ENCODE measurements around the gene OSBPL2. TPM values are rescaled to one million over a fixed set of nuclear protein-coding genes. Genes with fewer than 3 reads are reported as not detected.
A peak's percentile ranks its signal among the peaks of the same experiment; 100 is the strongest.

OSBPL2 gene
- total RNA-seq, 1 experiment from 2014 or later: 41.4 TPM

DNA sequence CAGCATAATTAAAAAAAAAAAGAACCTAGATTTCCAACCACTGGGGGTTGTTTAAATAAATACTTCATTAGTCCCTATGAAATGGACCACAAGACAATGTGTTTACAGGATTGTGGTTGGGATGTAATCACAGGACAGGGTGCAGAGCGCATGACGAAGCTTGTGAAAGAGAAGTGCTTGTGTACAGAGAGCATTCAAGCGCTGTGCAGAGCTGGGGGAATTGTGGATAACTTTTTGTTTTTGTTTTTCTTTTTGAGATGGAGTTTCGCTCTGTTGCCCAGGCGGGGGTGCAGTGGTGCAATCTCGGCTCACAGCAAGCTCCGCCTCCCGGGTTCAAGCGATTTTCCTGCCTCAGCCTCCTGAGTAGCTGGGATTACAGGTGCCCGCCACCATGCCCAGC is 106.5 kb downstream of the OSBPL2 start:
- H3K27me3 ChIP-seq (ENCODE audit: control insufficient read depth, insufficient read depth, low read length): no peaks in the 10 kb centered on the region
- TF ChIP-seq, protein P1, sequence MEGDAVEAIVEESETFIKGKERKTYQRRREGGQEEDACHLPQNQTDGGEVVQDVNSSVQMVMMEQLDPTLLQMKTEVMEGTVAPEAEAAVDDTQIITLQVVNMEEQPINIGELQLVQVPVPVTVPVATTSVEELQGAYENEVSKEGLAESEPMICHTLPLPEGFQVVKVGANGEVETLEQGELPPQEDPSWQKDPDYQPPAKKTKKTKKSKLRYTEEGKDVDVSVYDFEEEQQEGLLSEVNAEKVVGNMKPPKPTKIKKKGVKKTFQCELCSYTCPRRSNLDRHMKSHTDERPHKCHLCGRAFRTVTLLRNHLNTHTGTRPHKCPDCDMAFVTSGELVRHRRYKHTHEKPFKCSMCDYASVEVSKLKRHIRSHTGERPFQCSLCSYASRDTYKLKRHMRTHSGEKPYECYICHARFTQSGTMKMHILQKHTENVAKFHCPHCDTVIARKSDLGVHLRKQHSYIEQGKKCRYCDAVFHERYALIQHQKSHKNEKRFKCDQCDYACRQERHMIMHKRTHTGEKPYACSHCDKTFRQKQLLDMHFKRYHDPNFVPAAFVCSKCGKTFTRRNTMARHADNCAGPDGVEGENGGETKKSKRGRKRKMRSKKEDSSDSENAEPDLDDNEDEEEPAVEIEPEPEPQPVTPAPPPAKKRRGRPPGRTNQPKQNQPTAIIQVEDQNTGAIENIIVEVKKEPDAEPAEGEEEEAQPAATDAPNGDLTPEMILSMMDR (IDR thresholded peaks at IDR 0.05): no peak
- TF ChIP-seq TCF7L2 (IDR thresholded peaks at IDR 0.05; ENCODE audit: low read depth, low read length): no peak
- TF ChIP-seq, protein P2, sequence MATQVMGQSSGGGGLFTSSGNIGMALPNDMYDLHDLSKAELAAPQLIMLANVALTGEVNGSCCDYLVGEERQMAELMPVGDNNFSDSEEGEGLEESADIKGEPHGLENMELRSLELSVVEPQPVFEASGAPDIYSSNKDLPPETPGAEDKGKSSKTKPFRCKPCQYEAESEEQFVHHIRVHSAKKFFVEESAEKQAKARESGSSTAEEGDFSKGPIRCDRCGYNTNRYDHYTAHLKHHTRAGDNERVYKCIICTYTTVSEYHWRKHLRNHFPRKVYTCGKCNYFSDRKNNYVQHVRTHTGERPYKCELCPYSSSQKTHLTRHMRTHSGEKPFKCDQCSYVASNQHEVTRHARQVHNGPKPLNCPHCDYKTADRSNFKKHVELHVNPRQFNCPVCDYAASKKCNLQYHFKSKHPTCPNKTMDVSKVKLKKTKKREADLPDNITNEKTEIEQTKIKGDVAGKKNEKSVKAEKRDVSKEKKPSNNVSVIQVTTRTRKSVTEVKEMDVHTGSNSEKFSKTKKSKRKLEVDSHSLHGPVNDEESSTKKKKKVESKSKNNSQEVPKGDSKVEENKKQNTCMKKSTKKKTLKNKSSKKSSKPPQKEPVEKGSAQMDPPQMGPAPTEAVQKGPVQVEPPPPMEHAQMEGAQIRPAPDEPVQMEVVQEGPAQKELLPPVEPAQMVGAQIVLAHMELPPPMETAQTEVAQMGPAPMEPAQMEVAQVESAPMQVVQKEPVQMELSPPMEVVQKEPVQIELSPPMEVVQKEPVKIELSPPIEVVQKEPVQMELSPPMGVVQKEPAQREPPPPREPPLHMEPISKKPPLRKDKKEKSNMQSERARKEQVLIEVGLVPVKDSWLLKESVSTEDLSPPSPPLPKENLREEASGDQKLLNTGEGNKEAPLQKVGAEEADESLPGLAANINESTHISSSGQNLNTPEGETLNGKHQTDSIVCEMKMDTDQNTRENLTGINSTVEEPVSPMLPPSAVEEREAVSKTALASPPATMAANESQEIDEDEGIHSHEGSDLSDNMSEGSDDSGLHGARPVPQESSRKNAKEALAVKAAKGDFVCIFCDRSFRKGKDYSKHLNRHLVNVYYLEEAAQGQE (IDR thresholded peaks at IDR 0.05; ENCODE audit: insufficient read depth in 1 of 2, low read depth in 2 of 2, low read length in 1 of 2): no peak
- TF ChIP-seq POLR2AphosphoS5 (IDR thresholded peaks at IDR 0.05; ENCODE audit: low read depth, low read length): no peak
- no peak for TF ChIP-seq SIN3A (IDR thresholded peaks at IDR 0.05; ENCODE audit: borderline replicate concordance, insufficient read depth, low read depth, low read length)
- in situ Hi-C loops (cut with HindIII; ENCODE audit: low pct_unique_long_range_greater_than_20kb, low sequenced_read_pairs): no loop called here
- ATAC-seq (no peak), DNase-seq (ENCODE audit: low read depth, low spot score) (no peak)
- POLR2A ChIA-PET: no interaction called here
- peaks cover under 1% of the 10 kb centered on the region; the same call in 1 of the 2 replicates for H3K4me1 ChIP-seq (ENCODE audit: control insufficient read depth, insufficient read depth, low read length)
- H3K36me3 ChIP-seq (ENCODE audit: control insufficient read depth, insufficient read depth, low read length): peaks cover 27% of the 10 kb centered on the region
- H3K27ac ChIP-seq (ENCODE audit: low read length): no peak overlapping the region
- BruUV-seq (replicated peaks): no TSS peak
- CTCF ChIA-PET: no interaction called here
- intact Hi-C loops (cut with micrococcal nuclease; ENCODE audit: unreplicated experiment): loop anchor here (5.0 kb wide), 1 partner anchor 38 kb away; no protein-coding TSS in a partner anchor
- H3K4me3 ChIP-seq (ENCODE audit: low read depth in 2 of 2, low read length in 2 of 2): no peak overlapping the region
- H3K9me3 ChIP-seq (ENCODE audit: control insufficient read depth, insufficient read depth, low read depth, low read length): no peaks in the 10 kb centered on the region; the same call in 1 of the 2 replicates

Small RNA genes within 50 kb of the gene (microRNA-seq; reads per million reads assigned to microRNA genes)
- gene MIR4758 (ENCODE audit: unreplicated experiment): 9.2 reads per million, percentile 28 among the genes with 10 or more reads in this experiment

Other genes with a start within 250 kb of the OSBPL2 start
- 21.0 TPM for gene TAF4, start 172.6 kb upstream of the OSBPL2 start, total RNA-seq (2021; ENCODE audit: unreplicated experiment)
- 52.2 TPM for gene LSM14B, start 116.0 kb upstream of the OSBPL2 start, total RNA-seq (2021; ENCODE audit: unreplicated experiment)
- 402 TPM for gene PSMA7, start 95.1 kb upstream of the OSBPL2 start, total RNA-seq (2021; ENCODE audit: unreplicated experiment)
- gene SS18L1, start 94.8 kb upstream of the OSBPL2 start, total RNA-seq (2021; ENCODE audit: unreplicated experiment): 21.6 TPM
- gene MTG2, start 55.5 kb upstream of the OSBPL2 start, total RNA-seq (2021; ENCODE audit: unreplicated experiment): 56.8 TPM
- 0.10 TPM for gene HRH3, start 18.2 kb upstream of the OSBPL2 start, total RNA-seq (2021; ENCODE audit: unreplicated experiment)
- gene ADRM1, start 64.5 kb downstream of the OSBPL2 start, total RNA-seq (2021; ENCODE audit: unreplicated experiment): 194 TPM
- gene LAMA5, start 128.8 kb downstream of the OSBPL2 start, total RNA-seq (2021; ENCODE audit: unreplicated experiment): 497 TPM
- gene RPS21, start 148.6 kb downstream of the OSBPL2 start, total RNA-seq (2021; ENCODE audit: unreplicated experiment): 1,761 TPM
- 9.8 TPM for gene CABLES2, start 168.8 kb downstream of the OSBPL2 start, total RNA-seq (2021; ENCODE audit: unreplicated experiment)
- not detected for gene RBBP8NL, start 189.0 kb downstream of the OSBPL2 start, total RNA-seq (2021; ENCODE audit: unreplicated experiment)
- gene GATA5, start 237.5 kb downstream of the OSBPL2 start, total RNA-seq (2021; ENCODE audit: unreplicated experiment): 53.2 TPM